GM18526 (cell line): Measurements from ENCODE around the gene OR2Y1.

Experiments
- POLR2A ChIP-seq: IDR thresholded peaks from 3 replicates; pipeline ENCODE4 v1.6.1; 2011; ENCODE audit not compliant: insufficient read length; ENCODE audit errors: extremely low read depth

OR2Y1 gene

DNA sequence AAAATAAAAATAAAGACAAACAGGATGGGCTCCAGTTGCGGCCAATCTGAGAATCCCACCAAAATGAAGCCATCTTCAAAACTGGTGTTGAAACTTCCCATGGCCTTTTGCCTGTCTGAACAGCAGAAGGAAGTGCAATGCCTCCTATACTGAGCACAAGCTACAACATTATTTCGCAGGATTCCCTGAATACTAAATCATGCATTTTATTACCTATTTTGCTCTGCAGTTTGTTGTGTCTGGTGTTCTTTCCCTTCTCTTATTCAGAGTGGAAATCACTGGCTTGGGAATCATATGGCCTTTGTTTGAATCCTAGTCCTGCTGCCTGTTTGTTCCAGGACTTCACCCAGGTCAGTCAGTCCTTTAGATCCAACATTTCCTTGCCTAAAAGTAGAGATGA, at the start of gene OR2Y1:
Gene OR2Y1, minus strand, starts transcription at position 101 of the 400 bp plus-strand sequence. Its CDS starts 0 bp downstream, at position 101.
- TF ChIP-seq POLR2A, result no peak

DNA sequence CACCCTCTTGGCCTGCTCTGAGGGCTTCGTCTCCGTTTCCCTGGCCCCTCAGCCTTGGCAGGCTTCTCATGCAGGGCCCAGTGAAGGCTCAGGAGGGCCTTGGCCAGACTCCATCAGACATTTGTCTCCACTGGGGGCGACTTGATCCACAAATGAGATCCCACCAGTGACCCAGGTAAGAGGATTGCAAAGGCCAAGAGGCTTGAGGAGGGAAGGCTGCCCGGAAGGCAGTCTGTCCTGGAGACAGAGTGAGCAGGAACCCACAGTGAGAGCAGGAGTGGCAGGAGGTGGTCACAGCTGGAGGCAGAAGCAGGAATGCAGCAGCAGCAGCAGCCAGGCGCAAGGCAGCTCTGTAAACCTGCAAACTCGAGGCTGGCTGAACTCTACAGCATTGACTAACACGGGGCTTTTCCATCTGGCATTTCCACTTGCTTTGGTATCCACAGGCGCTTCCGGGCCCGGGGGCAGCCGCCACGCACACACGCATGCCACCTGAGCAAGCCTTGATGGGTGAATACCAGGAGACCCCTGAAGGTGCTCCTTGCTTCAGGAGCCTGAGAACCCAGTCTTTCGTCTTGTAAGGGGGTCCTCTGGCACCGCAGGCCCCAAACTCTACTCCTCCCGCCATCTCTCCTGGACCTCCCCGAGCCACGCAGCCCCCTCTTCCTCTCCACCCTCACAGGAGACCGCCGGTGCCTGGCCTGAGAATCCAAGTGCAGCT, 48.0 kb upstream of the OR2Y1 start:
- no peak for TF ChIP-seq POLR2A

DNA sequence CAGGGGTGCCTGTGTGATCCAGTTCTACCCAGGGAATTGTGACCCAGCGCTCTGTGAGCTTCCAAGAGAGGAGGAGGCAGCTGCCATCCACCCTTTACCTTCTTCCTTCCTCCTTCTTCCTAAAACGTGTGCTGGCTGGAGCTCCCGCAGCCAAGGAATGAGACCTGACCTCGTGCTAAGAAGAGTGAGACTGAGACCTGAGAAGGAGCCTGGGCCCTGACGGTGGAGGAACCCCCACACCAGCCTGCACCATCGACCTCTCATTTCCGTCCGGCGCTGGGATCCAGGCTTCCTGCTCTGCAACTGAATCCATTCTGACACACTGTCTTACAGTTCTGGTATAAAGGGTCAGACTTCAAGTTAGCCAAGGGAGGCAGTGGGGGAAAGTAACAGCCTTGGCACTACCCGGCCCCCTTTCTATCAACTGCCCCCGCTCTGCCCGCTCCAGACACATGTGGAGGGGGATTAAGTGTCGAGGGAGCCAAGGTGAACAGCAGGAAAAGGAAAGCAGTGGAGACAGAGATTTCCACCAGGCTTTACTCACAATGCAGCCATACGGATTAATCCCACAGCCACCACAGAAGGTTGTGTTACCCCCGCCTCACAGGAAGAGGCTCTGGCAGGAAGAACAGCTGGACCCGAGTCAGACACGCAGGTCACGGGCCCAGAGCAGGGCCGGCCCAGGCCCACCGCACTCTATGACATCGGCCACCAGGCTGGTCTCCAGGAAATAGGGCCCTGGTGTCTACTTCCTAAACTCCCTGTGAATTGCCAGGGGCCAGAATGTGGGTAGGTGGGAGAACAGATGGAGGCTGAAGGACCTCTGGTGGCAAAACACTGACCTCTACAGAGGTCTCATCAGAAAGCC, 46.9 kb upstream of the OR2Y1 start:
- TF ChIP-seq POLR2A, result no peak

DNA sequence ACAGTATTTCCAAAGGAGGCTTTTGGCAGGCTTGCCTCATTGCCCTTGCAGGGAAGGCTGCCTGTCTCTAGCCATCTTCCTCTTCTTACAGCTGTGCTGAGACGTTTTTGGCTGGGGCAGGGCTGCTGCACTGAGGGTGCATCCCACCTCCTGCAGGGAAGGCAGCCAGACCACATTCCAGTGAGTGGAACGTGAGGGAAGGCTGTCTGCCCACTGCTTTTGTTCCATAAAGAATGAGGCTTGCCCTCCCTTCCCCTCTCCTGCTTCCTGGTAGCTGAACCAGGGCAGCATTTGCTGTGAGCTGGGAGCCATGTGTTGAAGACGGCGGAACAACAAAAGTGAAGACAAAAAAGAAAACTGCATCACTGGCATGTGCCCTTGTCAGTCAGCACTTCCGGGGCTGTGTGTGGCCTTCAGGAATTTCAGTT, 46.0 kb upstream of the OR2Y1 start:
- no peak for TF ChIP-seq POLR2A

GRCh38 chr5:180785121-180785781, 45.4 kb upstream of the OR2Y1 start:
- no peak for TF ChIP-seq POLR2A

DNA sequence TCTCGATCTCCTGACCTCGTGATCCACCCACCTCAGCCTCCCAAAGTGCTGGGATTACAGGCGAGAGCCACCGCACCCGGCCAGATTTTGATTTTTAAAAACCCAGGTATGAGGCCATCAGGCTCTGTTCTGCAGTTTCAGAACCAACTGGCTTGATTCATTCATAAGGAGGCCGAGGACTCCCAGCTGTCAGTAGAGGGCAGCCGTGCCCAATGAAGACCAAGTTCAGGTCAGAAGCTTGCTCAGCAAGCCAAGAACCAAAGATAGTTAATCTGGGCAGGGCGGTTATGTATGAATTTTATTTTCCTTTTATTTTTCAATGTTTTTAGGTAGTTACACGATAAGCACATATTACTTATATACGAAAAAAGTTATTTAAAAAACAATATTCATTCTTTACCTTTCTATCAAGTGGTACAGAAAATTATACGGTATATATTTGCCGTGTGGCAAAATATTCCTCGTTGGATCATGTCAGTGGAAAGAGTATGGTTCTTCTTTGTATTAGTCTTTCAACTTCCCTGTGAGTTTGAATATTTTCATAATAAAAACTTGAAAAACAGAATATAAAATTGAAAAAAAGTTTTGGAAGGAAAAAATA, 44.7 kb upstream of the OR2Y1 start:
- TF ChIP-seq POLR2A, result no peak

DNA sequence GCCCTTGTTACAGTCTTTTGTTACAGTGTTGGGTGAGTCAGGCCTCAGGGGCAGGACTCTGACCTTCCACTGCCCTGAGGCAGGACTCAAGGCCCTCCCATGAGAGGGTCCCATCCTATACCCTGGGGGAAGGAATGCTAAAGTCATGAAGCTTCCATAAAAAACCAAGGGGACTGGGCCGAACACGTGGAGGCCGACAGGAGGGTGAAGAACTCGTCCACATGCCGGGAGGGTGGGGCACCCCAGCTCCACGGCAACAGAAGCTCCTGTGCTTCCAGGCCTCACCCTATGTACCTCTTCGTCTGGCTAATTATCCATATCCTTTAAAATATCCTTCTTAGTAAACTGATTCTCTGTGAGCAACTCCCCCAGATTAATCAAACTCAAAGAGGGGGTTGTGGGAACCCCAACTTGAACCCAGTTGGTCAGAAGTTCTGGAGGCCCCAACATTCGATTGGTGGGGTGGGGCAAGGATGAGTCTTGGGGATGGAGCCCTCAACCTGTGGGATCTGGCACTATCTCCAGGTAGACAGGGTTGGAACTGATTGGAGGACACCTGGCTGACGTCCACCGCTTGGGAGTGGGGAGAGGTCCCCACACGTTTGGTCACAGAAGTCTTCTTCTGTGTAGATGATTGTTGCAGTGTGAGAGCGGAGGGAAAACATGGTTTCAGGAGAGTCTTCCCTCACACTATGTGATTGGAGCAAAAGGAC, 43.6 kb upstream of the OR2Y1 start:
- TF ChIP-seq POLR2A, result no peak

DNA sequence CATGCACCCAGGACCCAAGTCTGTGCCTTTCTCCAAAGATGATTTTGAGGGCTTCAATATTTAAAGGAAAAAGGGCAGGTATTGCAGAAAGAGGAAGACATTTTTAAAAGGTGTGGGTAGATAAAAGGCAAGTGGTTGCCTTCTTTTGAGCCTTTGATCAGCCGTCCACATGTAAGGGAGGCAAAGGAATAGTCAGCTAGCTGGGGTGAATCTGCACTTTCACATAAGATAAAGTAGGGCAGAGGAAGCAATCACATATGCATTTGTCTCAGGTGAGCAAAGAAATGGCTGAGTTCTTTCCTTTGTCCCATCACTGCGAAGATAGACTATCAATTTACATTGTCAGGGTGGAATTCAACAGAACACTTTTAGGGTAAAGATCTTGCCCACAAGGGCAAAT, 42.9 kb upstream of the OR2Y1 start:
- TF ChIP-seq POLR2A, result no peak

DNA sequence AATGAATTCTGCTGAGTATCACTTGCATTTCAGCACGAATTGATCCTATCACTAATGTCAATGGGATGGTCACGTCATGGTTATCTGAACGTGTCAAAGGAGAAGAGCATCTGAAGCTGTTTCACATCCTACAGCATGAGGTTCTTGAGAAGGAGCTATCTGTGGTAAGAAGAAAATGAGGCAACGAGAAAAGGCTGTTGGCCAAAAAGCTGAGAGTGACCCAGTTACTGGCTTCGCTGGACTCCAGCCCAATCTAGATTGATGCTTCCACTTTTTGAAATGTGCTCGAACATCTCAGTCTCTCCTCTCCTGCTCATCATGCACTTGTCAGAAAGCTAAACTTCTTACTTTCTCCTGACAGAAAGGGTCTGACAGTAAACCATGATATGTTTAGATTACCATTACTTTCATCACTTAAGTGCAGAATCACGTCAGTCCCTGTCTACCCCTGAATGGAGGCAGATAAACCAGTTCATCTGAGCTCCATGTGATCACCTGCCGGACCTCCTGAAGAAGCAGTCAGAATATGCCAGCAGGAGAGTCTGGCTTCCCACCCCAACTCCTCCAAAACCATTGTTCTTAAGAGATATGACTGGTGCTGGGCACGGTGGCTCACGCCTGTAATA, 40.2 kb upstream of the OR2Y1 start:
- no peak for TF ChIP-seq POLR2A

- no peak for TF ChIP-seq POLR2A
These were observed 37.6 kb upstream of the OR2Y1 start for GRCh38 chr5:180777475-180777874.

- TF ChIP-seq POLR2A, result no peak
These were observed 36.5 kb upstream of the OR2Y1 start for GRCh38 chr5:180776376-180776775.

DNA sequence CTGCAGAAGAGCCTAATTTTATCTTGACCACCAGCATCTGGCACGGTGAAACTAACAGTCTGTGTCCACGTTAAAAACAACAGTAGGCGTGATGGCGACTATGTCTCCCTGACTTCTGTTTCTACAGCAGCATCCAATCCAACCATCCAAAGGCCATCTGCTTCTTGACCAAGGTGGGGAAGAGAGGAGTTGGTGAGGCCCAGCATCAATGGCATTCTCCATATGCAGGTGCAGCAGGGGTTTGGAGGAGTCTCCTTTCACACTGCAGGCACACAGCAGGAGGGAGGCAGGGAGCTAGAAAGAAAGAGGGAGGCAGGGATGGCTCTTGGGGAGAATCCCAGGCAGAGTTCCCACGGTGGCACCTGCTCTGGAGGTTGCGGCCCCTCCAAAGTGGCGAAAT, 35.8 kb upstream of the OR2Y1 start:
- no peak for TF ChIP-seq POLR2A

GRCh38 chr5:180771839-180772238, 32.0 kb upstream of the OR2Y1 start:
- no peak for TF ChIP-seq POLR2A

DNA sequence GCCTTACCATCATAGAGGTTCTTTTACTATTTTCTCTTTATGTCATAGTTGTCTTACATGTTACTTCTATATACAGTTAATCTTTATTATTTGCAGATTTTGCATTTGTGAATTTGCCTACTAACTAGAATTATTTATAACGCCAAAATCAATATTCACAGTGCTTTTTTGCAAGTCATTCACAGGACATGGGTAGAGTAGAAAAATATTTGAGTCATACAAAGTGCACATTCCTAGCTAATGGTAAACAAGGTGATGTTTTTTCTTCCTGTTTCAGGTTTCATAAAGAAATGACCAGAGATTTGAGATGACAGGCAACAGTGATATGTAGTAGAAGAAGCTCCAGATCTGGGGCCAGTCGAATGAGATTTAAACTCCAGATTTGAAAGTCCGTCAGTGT, 30.0 kb upstream of the OR2Y1 start:
- TF ChIP-seq POLR2A, result no peak

DNA sequence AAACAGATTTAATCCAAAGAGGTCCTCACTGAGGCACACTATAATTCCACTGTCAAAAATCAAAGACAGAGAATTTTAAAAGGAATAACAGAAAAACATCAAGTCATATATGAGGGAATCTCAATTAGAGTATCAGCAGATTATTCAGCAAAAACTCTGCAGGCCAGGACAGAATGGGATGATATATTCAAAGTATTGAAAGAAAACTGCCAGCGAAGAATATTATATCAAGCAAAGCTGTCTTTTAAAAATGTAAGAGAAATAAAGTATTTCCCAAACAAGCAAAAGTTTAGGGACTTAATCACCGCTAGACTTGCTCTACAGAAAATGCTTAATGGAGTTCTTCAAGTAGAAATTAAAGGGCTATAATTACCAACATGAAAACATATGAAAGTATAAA, 15.7 kb upstream of the OR2Y1 start:
- no peak for TF ChIP-seq POLR2A

GRCh38 chr5:180744253-180744652, 4.4 kb upstream of the OR2Y1 start:
- no peak for TF ChIP-seq POLR2A
